ENCODE results near the gene CXCR1. TPM values are rescaled to one million over a fixed set of nuclear protein-coding genes. Genes with fewer than 3 reads are reported as not detected.

The CXCR1 gene
- total and polyA plus RNA-seq, 2 of the 4 experiments (the other 2 are of a cell fraction) = not detected

DNA sequence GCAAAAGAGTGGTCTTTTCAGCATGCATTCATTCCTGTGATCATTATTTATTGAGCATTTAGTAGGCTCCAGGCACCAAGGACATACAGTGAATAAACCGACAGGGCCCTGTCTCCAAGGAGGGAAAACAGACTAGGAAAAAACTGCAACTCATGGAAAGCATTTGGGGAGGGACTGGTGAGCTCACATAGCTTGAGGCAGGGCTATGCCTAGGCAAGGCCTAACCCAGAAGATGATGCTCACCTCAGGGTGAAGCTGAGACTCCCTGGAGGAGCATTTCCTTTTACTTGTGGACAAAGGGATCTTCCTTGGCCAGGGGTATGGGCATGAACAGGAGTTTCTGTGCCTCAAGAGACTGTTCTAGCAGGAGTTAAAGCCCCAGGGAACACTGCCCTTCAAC is 3.9 kb downstream of the CXCR1 start:
- no TSS peak for BruUV-seq (replicated peaks)
- ATAC-seq (ENCODE audit: low read depth) = no peak
- no peak overlapping the region for H2AFZ ChIP-seq (replicated peaks; ENCODE audit: low read length, poor library complexity)

More for the DNA sequence above, 3.9 kb downstream of the CXCR1 start:
- Histone ChIP-seq H3K18ac (ENCODE audit: low read depth, low read length) (no peak overlapping the region), H3K36me3 (ENCODE audit: control insufficient read depth, insufficient read depth, low read length) (no peaks in the 10 kb centered on the region), H3K9me1 (ENCODE audit: insufficient read depth, low read length) (no peaks in the 10 kb centered on the region), H3K4me2 (ENCODE audit: low read depth, low read length) (no peak overlapping the region), H2AK5ac (ENCODE audit: low read depth, low read length) (no peak overlapping the region), H3K27me3 (ENCODE audit: control insufficient read depth, insufficient read depth, low read length) (peaks cover 64% of the 10 kb centered on the region), H2BK120ac (ENCODE audit: low read depth, low read length) (no peak overlapping the region), H3K4me3 (ENCODE audit: insufficient read depth, low read depth, low read length) (no peak overlapping the region), H2BK20ac (ENCODE audit: low read depth, low read length) (no peak overlapping the region), H4K5ac (ENCODE audit: low read depth, low read length) (no peak overlapping the region), H4K8ac (ENCODE audit: low read depth in 2 of 2, low read length in 2 of 2) (no peak overlapping the region), H3K4ac (ENCODE audit: low read depth, low read length) (no peak overlapping the region), H3K4me1 (ENCODE audit: control insufficient read depth, insufficient read depth, low read length) (no peaks in the 10 kb centered on the region), H3K27ac (ENCODE audit: insufficient read depth, low read length) (no peak overlapping the region), H3K9me3 (ENCODE audit: control insufficient read depth, insufficient read depth, low read length) (no peaks in the 10 kb centered on the region), H3K56ac (ENCODE audit: extremely low read depth, insufficient read depth, low read length) (no peak overlapping the region), H2AK9ac (replicated peaks; ENCODE audit: low read depth, low read length, poor library complexity) (no peak overlapping the region), H3K79me1 (ENCODE audit: low read depth in 1 of 2, low read length in 2 of 2) (no peaks in the 10 kb centered on the region), H3K23ac (ENCODE audit: low read depth, low read length) (no peak overlapping the region), H2BK5ac (ENCODE audit: low read depth, low read length, poor library complexity, severe bottlenecking) (no peak overlapping the region), H4K20me1 (ENCODE audit: insufficient read depth, low read length) (no peaks in the 10 kb centered on the region), H2BK15ac (ENCODE audit: low read depth, low read length) (no peak overlapping the region), H3K9ac (ENCODE audit: low read depth, low read length) (no peak overlapping the region), H3K14ac (replicated peaks; ENCODE audit: low read depth, low read length) (no peak overlapping the region), H4K91ac (ENCODE audit: insufficient read depth, low read depth, low read length) (no peak overlapping the region)
- CTCF ChIA-PET = interaction anchor here (0.9 kb wide), 1 partner anchor 23 kb away, joined by 3 read pairs; no protein-coding TSS in a partner anchor
- dilution Hi-C loops (cut with HindIII; ENCODE audit: low sequenced_read_pairs, unreplicated experiment) (no loop called here), intact Hi-C loops (cut with micrococcal nuclease) (no loop called here), in situ Hi-C loops (cut with MboI; ENCODE audit: low sequenced_read_pairs) (no loop called here)
- WGBS, 2 experiments (ENCODE audit: extremely low coverage in 2 of 2, insufficient read length in 1 of 2) = no CpG with 5 or more reads among the region's 1 CpG
- TF ChIP-seq CEBPB (IDR thresholded peaks at IDR 0.05; ENCODE audit: low read depth, low read length) = no peak
- TF ChIP-seq RCOR1 (IDR thresholded peaks at IDR 0.05; ENCODE audit: insufficient replicate concordance, low read length) = no peak
- no peak for TF ChIP-seq MAZ (IDR thresholded peaks at IDR 0.05; ENCODE audit: borderline replicate concordance, low read depth, low read length)
- TF ChIP-seq, protein P1, sequence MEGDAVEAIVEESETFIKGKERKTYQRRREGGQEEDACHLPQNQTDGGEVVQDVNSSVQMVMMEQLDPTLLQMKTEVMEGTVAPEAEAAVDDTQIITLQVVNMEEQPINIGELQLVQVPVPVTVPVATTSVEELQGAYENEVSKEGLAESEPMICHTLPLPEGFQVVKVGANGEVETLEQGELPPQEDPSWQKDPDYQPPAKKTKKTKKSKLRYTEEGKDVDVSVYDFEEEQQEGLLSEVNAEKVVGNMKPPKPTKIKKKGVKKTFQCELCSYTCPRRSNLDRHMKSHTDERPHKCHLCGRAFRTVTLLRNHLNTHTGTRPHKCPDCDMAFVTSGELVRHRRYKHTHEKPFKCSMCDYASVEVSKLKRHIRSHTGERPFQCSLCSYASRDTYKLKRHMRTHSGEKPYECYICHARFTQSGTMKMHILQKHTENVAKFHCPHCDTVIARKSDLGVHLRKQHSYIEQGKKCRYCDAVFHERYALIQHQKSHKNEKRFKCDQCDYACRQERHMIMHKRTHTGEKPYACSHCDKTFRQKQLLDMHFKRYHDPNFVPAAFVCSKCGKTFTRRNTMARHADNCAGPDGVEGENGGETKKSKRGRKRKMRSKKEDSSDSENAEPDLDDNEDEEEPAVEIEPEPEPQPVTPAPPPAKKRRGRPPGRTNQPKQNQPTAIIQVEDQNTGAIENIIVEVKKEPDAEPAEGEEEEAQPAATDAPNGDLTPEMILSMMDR (conservative IDR thresholded peaks at IDR 0.05; ENCODE audit: low read depth, low read length) = no peak
- TF ChIP-seq CHD1 (IDR thresholded peaks at IDR 0.05; ENCODE audit: low read depth, low read length) = no peak
- no peak for TF ChIP-seq NFE2L2 (IDR thresholded peaks at IDR 0.05; ENCODE audit: low read depth, low read length)
- no peak for TF ChIP-seq SMC3 (IDR thresholded peaks at IDR 0.05; ENCODE audit: low read depth, low read length)
- TF ChIP-seq BHLHE40 (IDR thresholded peaks at IDR 0.05; ENCODE audit: low read depth, low read length) = no peak
- no peak for TF ChIP-seq MXI1 (IDR thresholded peaks at IDR 0.05; ENCODE audit: borderline replicate concordance, low read depth, low read length)
- no peak for TF ChIP-seq FOS (IDR thresholded peaks at IDR 0.05; ENCODE audit: low read depth, low read length)
- no peak for TF ChIP-seq MAFK (IDR thresholded peaks at IDR 0.05; ENCODE audit: low read depth, low read length)
- TF ChIP-seq RFX5 (IDR thresholded peaks at IDR 0.05; ENCODE audit: low read depth, low read length) = no peak
- POLR2A ChIA-PET (ENCODE audit: unreplicated experiment) = no interaction called here
- DNase-seq = no peak

Data from IMR-90 (cell line).